Chondrocyte (in vitro differentiated cells): ENCODE data around the gene TEX55. TPM values are rescaled to one million over a fixed set of nuclear protein-coding genes. Genes with fewer than 3 reads are reported as not detected.

ENCODE experiments used
- DNase-seq: peaks from one replicate; pipeline ENCODE4 v3.0.0; 2021; ENCODE audit warnings: mixed read lengths, low spot score
- H3K27ac Mint-ChIP-seq: one replicate; pipeline ENCODE4 v1.8.0; 2021; ENCODE audit warnings: mild to moderate bottlenecking, moderate library complexity, mixed read lengths; ENCODE audit not compliant: unreplicated experiment
- H3K27me3 Mint-ChIP-seq: 2 replicates; pipeline ENCODE4 v1.8.0; 2021; ENCODE audit warnings: low read depth, mixed read lengths
- H3K36me3 Mint-ChIP-seq: 2 replicates; pipeline ENCODE4 v1.8.0; 2021; ENCODE audit warnings: low read depth, mixed read lengths
- H3K4me1 Mint-ChIP-seq: 2 replicates; pipeline ENCODE4 v1.8.0; 2021; ENCODE audit warnings: low read depth, mild to moderate bottlenecking, mixed read lengths
- H3K4me3 Mint-ChIP-seq: one replicate; pipeline ENCODE4 v1.8.0; 2021; ENCODE audit warnings: mild to moderate bottlenecking, moderate library complexity, mixed read lengths; ENCODE audit not compliant: unreplicated experiment
- H3K9me3 Mint-ChIP-seq: 2 replicates; pipeline ENCODE4 v1.8.0; 2021; ENCODE audit warnings: low read depth, mixed read lengths
- total RNA-seq: library from RNA; stranded (reverse); gene quantifications from 3 replicates; pipeline ENCODE4 v1.2.1, GENCODE V29; 2021
- TF ChIP-seq, protein P1 (sequence below): fragments of 200-600 bp; sonication (generic); IDR thresholded peaks from 2 replicates; pipeline ENCODE4 v1.5.0; 2021; ENCODE audit warnings: antibody characterized with exemption, mild to moderate bottlenecking, moderate library complexity

Gene TEX55
- total RNA-seq, 1 donor from 2014 or later, result not detected

DNA sequence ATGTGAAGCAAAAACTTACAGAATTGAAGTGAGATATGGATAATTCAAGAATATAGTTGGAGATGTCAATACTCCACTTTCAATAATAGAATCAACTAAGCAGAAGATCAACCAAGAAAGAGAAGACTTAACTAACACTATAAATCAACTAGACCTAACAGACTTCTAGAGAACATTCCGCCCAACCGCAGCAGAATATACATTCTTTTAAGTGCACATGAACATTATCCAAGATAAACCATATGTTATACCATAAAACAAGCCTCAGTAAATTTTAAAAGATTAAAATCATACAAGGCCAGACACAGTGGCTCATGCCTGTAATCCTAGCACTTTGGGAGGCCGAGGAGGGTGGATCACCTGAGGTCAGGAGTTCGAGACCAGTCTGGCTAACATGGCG lies 5.5 kb upstream of the TEX55 start:
- DNase-seq, result no peak
- H3K27me3 Mint-ChIP-seq, result peaks cover 10% of the 10 kb centered on the region
- no peak overlapping the region for H3K4me3 Mint-ChIP-seq

DNA sequence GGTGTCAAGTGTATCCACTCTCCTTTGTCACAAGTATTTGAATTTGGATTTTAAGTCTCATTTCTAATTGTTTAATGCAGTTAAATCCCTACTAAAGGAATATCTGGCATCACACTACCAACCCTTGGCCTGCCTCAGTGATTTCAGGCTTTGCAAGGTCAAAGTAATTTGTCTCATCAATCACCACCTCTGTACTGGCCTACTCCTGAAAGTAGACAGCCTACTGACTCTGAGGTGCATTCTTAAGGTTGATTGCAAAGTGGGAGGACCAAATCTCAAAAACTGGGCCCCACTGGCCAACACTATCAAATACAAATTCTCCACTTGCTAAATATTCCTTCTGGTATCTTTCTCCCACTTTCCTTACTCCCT lies 851 bp upstream of the TEX55 start:
- H3K36me3 Mint-ChIP-seq, result no peaks in the 10 kb centered on the region
- no peaks in the 10 kb centered on the region for H3K27me3 Mint-ChIP-seq
- TF ChIP-seq, protein P1, sequence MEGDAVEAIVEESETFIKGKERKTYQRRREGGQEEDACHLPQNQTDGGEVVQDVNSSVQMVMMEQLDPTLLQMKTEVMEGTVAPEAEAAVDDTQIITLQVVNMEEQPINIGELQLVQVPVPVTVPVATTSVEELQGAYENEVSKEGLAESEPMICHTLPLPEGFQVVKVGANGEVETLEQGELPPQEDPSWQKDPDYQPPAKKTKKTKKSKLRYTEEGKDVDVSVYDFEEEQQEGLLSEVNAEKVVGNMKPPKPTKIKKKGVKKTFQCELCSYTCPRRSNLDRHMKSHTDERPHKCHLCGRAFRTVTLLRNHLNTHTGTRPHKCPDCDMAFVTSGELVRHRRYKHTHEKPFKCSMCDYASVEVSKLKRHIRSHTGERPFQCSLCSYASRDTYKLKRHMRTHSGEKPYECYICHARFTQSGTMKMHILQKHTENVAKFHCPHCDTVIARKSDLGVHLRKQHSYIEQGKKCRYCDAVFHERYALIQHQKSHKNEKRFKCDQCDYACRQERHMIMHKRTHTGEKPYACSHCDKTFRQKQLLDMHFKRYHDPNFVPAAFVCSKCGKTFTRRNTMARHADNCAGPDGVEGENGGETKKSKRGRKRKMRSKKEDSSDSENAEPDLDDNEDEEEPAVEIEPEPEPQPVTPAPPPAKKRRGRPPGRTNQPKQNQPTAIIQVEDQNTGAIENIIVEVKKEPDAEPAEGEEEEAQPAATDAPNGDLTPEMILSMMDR, result no peak
- DNase-seq, result no peak
- peaks cover 3% of the 10 kb centered on the region for H3K4me1 Mint-ChIP-seq
- no peak overlapping the region for H3K4me3 Mint-ChIP-seq
- H3K9me3 Mint-ChIP-seq, result no peaks in the 10 kb centered on the region
- H3K27ac Mint-ChIP-seq, result no peak overlapping the region

More for the DNA sequence above, 5.5 kb upstream of the TEX55 start:
- H3K27ac Mint-ChIP-seq, result no peak overlapping the region
- peaks cover under 1% of the 10 kb centered on the region for H3K4me1 Mint-ChIP-seq
- peaks cover 7% of the 10 kb centered on the region for H3K9me3 Mint-ChIP-seq
- TF ChIP-seq, protein P1, result no peak
- peaks cover 3% of the 10 kb centered on the region for H3K36me3 Mint-ChIP-seq

DNA sequence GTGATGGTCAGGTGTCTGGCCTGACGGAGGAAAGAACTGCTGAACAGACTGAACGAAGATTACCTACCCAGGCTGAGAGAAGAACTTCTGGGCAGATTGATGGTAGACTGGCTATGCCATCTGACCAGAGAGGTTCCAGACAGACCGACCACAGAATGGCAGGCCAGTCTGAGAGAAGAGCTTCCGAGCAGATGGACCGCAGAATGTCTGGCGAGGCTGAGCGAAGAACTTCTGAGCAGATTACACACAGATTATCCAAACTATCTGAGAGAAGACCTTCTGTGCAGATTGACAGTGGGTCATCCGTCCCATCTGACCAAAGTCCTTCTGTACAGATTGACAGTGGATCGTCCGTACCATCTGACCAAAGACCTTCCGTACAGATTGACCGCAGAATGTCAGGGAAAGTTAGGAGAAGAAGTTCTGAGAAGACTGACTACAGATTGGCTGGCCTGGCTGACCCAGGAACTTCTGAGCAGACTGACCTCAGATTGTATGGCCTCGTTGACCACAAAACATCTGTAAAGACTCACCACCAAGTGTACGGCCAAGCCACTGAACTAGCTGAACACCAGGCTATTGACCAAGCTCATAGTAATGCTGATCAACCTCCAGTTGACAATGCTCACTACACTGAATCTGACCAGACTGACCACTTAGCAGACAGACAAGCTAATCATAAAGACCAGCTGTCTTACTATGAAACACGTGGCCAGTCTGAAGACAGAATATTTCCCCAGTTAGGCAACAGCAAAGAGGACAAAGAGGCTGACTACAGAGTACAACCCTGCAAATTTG lies 812 bp downstream of the TEX55 start:
- no peak for DNase-seq
- no peak overlapping the region for H3K4me3 Mint-ChIP-seq
- H3K4me1 Mint-ChIP-seq, result peaks cover 3% of the 10 kb centered on the region
- TF ChIP-seq, protein P1, result no peak
- no peaks in the 10 kb centered on the region for H3K27me3 Mint-ChIP-seq
- H3K36me3 Mint-ChIP-seq, result no peaks in the 10 kb centered on the region
- no peak overlapping the region for H3K27ac Mint-ChIP-seq
- H3K9me3 Mint-ChIP-seq, result no peaks in the 10 kb centered on the region

DNA sequence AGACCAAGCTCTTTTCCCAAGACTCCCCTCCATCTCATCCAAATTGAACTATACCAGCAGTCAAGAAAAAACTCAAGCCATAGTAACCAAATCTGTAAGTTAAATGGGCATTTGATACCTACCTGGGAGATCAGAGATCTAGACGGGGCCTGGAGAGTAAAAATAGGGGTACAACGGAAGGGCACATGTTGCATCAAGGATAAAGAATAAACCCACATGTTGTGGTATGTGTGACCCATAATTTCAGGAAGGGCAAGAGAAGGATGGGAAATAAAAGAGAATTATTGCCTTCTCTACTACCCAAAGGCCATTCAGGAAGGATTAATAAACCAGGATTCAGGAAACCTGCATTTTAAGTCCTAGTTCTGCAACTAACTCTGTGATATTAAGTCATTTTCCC lies 1.5 kb downstream of the TEX55 start:
- no peaks in the 10 kb centered on the region for H3K36me3 Mint-ChIP-seq
- no peak overlapping the region for H3K4me3 Mint-ChIP-seq
- H3K27ac Mint-ChIP-seq, result no peak overlapping the region
- H3K27me3 Mint-ChIP-seq, result no peaks in the 10 kb centered on the region
- H3K9me3 Mint-ChIP-seq, result peaks cover 2% of the 10 kb centered on the region
- no peak for DNase-seq
- TF ChIP-seq, protein P1, result no peak
- peaks cover 3% of the 10 kb centered on the region for H3K4me1 Mint-ChIP-seq

DNA sequence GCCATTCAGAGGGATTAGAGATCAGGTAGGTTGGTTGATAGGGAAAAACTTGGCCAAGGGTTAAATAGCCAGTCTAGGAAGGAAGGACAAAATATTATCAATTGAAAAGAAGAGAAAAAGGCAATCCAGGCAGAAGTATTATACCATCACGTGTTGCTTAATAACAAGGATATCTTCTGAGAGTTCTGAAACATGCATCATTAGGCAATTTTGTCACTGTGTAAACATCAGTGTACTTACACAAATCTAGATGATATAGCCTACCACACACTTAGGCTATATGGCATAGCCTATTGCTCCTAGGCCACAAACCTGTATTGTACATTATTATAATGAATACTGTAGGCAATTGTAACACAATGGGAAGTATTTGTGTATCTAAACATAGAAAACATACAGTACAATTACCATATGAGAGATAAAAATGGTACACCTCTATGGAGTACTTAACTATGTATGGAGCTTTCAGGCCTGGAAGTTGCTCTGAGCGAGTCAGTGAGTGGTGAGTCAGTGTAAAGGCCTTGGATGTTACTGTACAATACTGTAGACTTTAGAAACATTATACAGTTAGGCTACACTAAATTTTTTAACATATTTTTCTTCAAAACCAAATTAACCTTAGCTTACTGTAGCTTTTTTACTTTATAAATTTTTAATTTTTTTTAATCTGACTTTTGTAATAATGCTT lies 2.7 kb downstream of the TEX55 start:
- Mint-ChIP-seq H3K9me3 (peaks cover 13% of the 10 kb centered on the region), H3K4me3 (no peak overlapping the region), H3K27me3 (no peaks in the 10 kb centered on the region), H3K27ac (no peak overlapping the region), H3K36me3 (peaks cover 3% of the 10 kb centered on the region), H3K4me1 (peaks cover 3% of the 10 kb centered on the region)
- DNase-seq, result no peak
- TF ChIP-seq, protein P1, result no peak
